Activated naive CD4-positive, alpha-beta T cell treated with anti-CD3 and anti-CD28 coated beads for 36 hours (primary cell): ENCODE results near the gene EIF2B1. TPM values are rescaled to one million over a fixed set of nuclear protein-coding genes. Genes with fewer than 3 reads are reported as not detected.

ENCODE experiments used
- CTCF ChIA-PET: fragments of 350-600 bp; sonication (Branson Sonifier 250); formaldehyde crosslinking; loops from one replicate; lab custom pipeline; 2021; ENCODE audit warnings: antibody characterized with exemption; lab: Charles Lee
- DNase-seq: peaks from one replicate; pipeline ENCODE4 v3.0.0-alpha.2; 2020
- H3K27ac Mint-ChIP-seq: one replicate; pipeline ENCODE4 v1.8.0; 2021; ENCODE audit warnings: mild to moderate bottlenecking, mixed read lengths
- H3K27me3 Mint-ChIP-seq: one replicate; pipeline ENCODE4 v1.8.0; 2021; ENCODE audit warnings: low read depth, mixed read lengths
- H3K36me3 Mint-ChIP-seq: one replicate; pipeline ENCODE4 v1.8.0; 2021; ENCODE audit warnings: low read depth, mixed read lengths
- H3K4me1 Mint-ChIP-seq: one replicate; pipeline ENCODE4 v1.8.0; 2021; ENCODE audit warnings: low read depth, mixed read lengths
- H3K4me3 Mint-ChIP-seq: one replicate; pipeline ENCODE4 v1.8.0; 2021; ENCODE audit warnings: mild to moderate bottlenecking, moderate library complexity, mixed read lengths
- H3K9me3 Mint-ChIP-seq: one replicate; pipeline ENCODE4 v1.8.0; 2021; ENCODE audit warnings: mixed read lengths
- intact Hi-C: fragments of 100-400 bp; cut with micrococcal nuclease; formaldehyde crosslinking; loops from one replicate; pipeline ENCODE4 v1.15.1; 2023
- total RNA-seq, 2 experiments: library from RNA; stranded (reverse); gene quantifications; one replicate each; pipeline ENCODE4 v1.2.3, GENCODE V29; 2021

Gene EIF2B1
- total RNA-seq = 10 to 100 TPM; 54.3 to 60.9 TPM

GRCh38 chr12:123633379-123634141, at the start of gene EIF2B1, which contains the start of gene GTF2H3:
EIF2B1 (minus strand) TSS chr12:123633686; CDS start chr12:123633557, 129 bp downstream.
GTF2H3 (plus strand) TSS chr12:123633829; CDS start chr12:123633860, 31 bp downstream.
- peaks cover 33% of the 10 kb centered on the region for H3K4me1 Mint-ChIP-seq
- CTCF ChIA-PET = interaction anchor here (0.9 kb wide), 1 partner anchor 286 kb away, joined by 3 read pairs; no protein-coding TSS in a partner anchor
- intact Hi-C loops = loop anchor here (1.0 to 10.0 kb wide), 7 partner anchors 31 to 339 kb away; partner anchors contain the start of genes CCDC92, DDX55, DNAH10 and TCTN2
- H3K27me3 Mint-ChIP-seq = no peaks in the 10 kb centered on the region
- peak within 1 kb of the TSS; percentile 99 for H3K4me3 Mint-ChIP-seq
- peak within 1 kb of the TSS; percentile 94 for H3K27ac Mint-ChIP-seq
- H3K9me3 Mint-ChIP-seq = no peaks in the 10 kb centered on the region
- peaks cover 25% of the 10 kb centered on the region for H3K36me3 Mint-ChIP-seq
- peak; percentile 99 for DNase-seq

- CTCF ChIA-PET = no interaction called here
- no peak overlapping the region for H3K27ac Mint-ChIP-seq
- H3K4me3 Mint-ChIP-seq = no peak overlapping the region
- H3K9me3 Mint-ChIP-seq = no peaks in the 10 kb centered on the region
- no peaks in the 10 kb centered on the region for H3K4me1 Mint-ChIP-seq
- no peak for DNase-seq
- H3K36me3 Mint-ChIP-seq = peaks cover 9% of the 10 kb centered on the region
- H3K27me3 Mint-ChIP-seq = no peaks in the 10 kb centered on the region
- intact Hi-C loops = no loop called here
These were observed 48.1 kb upstream of the EIF2B1 start for GRCh38 chr12:123681605-123682004.

- Mint-ChIP-seq H3K27me3 (no peaks in the 10 kb centered on the region), H3K4me1 (no peaks in the 10 kb centered on the region)
These were observed 45.5 kb upstream of the EIF2B1 start for GRCh38 chr12:123678981-123679380.

GRCh38 chr12:123676616-123677320, 43.3 kb upstream of the EIF2B1 start:
- Mint-ChIP-seq H3K36me3 (peaks cover 9% of the 10 kb centered on the region), H3K27me3 (no peaks in the 10 kb centered on the region), H3K4me3 (no peak overlapping the region), H3K27ac (no peak overlapping the region), H3K4me1 (peaks cover 7% of the 10 kb centered on the region), H3K9me3 (no peaks in the 10 kb centered on the region)
- CTCF ChIA-PET = no interaction called here
- intact Hi-C loops = no loop called here
- no peak for DNase-seq

More at GRCh38 chr12:123678981-123679380, 45.5 kb upstream of the EIF2B1 start:
- Mint-ChIP-seq H3K36me3 (peaks cover 9% of the 10 kb centered on the region), H3K4me3 (no peak overlapping the region), H3K9me3 (no peaks in the 10 kb centered on the region), H3K27ac (no peak overlapping the region)
- DNase-seq = no peak
- CTCF ChIA-PET = no interaction called here
- intact Hi-C loops = no loop called here

- CTCF ChIA-PET = no interaction called here
- no peak for DNase-seq
- no peak overlapping the region for H3K27ac Mint-ChIP-seq
- H3K36me3 Mint-ChIP-seq = peaks cover 5% of the 10 kb centered on the region
- intact Hi-C loops = no loop called here
- H3K9me3 Mint-ChIP-seq = no peaks in the 10 kb centered on the region
- H3K4me3 Mint-ChIP-seq = no peak overlapping the region
- peaks cover 17% of the 10 kb centered on the region for H3K4me1 Mint-ChIP-seq
- no peaks in the 10 kb centered on the region for H3K27me3 Mint-ChIP-seq
These were observed 42.0 kb upstream of the EIF2B1 start for GRCh38 chr12:123675436-123675835.

GRCh38 chr12:123671876-123672275, 38.4 kb upstream of the EIF2B1 start:
- CTCF ChIA-PET = no interaction called here
- Mint-ChIP-seq H3K4me1 (peaks cover 17% of the 10 kb centered on the region), H3K4me3 (peak overlapping the region; percentile 81), H3K27ac (no peak overlapping the region), H3K36me3 (no peaks in the 10 kb centered on the region), H3K9me3 (no peaks in the 10 kb centered on the region), H3K27me3 (no peaks in the 10 kb centered on the region)
- intact Hi-C loops = loop anchor here (1.0 to 2.0 kb wide), 2 partner anchors 39 to 42 kb away; partner anchors contain the start of genes EIF2B1 and GTF2H3
- no peak for DNase-seq

GRCh38 chr12:123670882-123671728, 37.6 kb upstream of the EIF2B1 start, which contains the start of gene TCTN2:
TCTN2 (plus strand) TSS chr12:123671113; CDS start chr12:123671241, 128 bp downstream.
- no peaks in the 10 kb centered on the region for H3K27me3 Mint-ChIP-seq
- peaks cover 17% of the 10 kb centered on the region for H3K4me1 Mint-ChIP-seq
- H3K27ac Mint-ChIP-seq = no peak within 1 kb of the TSS
- CTCF ChIA-PET = no interaction called here
- H3K9me3 Mint-ChIP-seq = no peaks in the 10 kb centered on the region
- DNase-seq = peak; percentile 95
- intact Hi-C loops = loop anchor here (1.0 to 2.0 kb wide), 2 partner anchors 38 to 43 kb away; partner anchors contain the start of genes EIF2B1 and GTF2H3
- no peaks in the 10 kb centered on the region for H3K36me3 Mint-ChIP-seq
- H3K4me3 Mint-ChIP-seq = peak within 1 kb of the TSS; percentile 81

- no peak for DNase-seq
- peaks cover 14% of the 10 kb centered on the region for H3K36me3 Mint-ChIP-seq
- H3K4me1 Mint-ChIP-seq = peaks cover 15% of the 10 kb centered on the region
- no peaks in the 10 kb centered on the region for H3K27me3 Mint-ChIP-seq
- no peaks in the 10 kb centered on the region for H3K9me3 Mint-ChIP-seq
- CTCF ChIA-PET = no interaction called here
- intact Hi-C loops = no loop called here
- no peak overlapping the region for H3K4me3 Mint-ChIP-seq
- H3K27ac Mint-ChIP-seq = no peak overlapping the region
These were observed 34.3 kb upstream of the EIF2B1 start for GRCh38 chr12:123667771-123668170.

GRCh38 chr12:123659996-123660727, 26.7 kb upstream of the EIF2B1 start:
- DNase-seq = no peak
- Mint-ChIP-seq H3K27ac (peak overlapping the region; percentile 64), H3K9me3 (no peaks in the 10 kb centered on the region), H3K36me3 (peaks cover 39% of the 10 kb centered on the region), H3K4me3 (no peak overlapping the region), H3K27me3 (no peaks in the 10 kb centered on the region), H3K4me1 (peaks cover 8% of the 10 kb centered on the region)
- intact Hi-C loops = no loop called here
- CTCF ChIA-PET = interaction anchor here (0.7 kb wide), 1 partner anchor 13 kb away, joined by 3 read pairs; no protein-coding TSS in a partner anchor

- CTCF ChIA-PET = interaction anchor here (0.7 kb wide), 2 partner anchors 100 to 984 kb away, joined by 3 to 5 read pairs; no protein-coding TSS in a partner anchor
- H3K27me3 Mint-ChIP-seq = no peaks in the 10 kb centered on the region
These were observed 23.7 kb upstream of the EIF2B1 start for GRCh38 chr12:123657211-123657610.

GRCh38 chr12:123656392-123656791, 22.9 kb upstream of the EIF2B1 start:
- peaks cover 8% of the 10 kb centered on the region for H3K4me1 Mint-ChIP-seq
- intact Hi-C loops = no loop called here
- no peak for DNase-seq
- no peak overlapping the region for H3K27ac Mint-ChIP-seq
- CTCF ChIA-PET = interaction anchor here (0.7 kb wide), 2 partner anchors 100 to 985 kb away, joined by 3 to 5 read pairs; no protein-coding TSS in a partner anchor
- H3K9me3 Mint-ChIP-seq = no peaks in the 10 kb centered on the region
- H3K4me3 Mint-ChIP-seq = no peak overlapping the region
- H3K36me3 Mint-ChIP-seq = peaks cover 43% of the 10 kb centered on the region
- no peaks in the 10 kb centered on the region for H3K27me3 Mint-ChIP-seq

More at GRCh38 chr12:123657211-123657610, 23.7 kb upstream of the EIF2B1 start:
- peaks cover 38% of the 10 kb centered on the region for H3K36me3 Mint-ChIP-seq
- DNase-seq = no peak
- no peak overlapping the region for H3K27ac Mint-ChIP-seq
- H3K4me3 Mint-ChIP-seq = no peak overlapping the region
- intact Hi-C loops = no loop called here
- no peaks in the 10 kb centered on the region for H3K9me3 Mint-ChIP-seq
- H3K4me1 Mint-ChIP-seq = peaks cover 8% of the 10 kb centered on the region
